ENCODE measurements around the gene BAIAP2.
"Not testable (repeated sequence)": the region's sequence is repeated elsewhere in the genome, so short reads cannot be mapped to it uniquely, and the experiment has no call there.

BAIAP2 gene

GRCh38 chr17:81073967-81074839, 39.3 kb downstream of the BAIAP2 start:
- DNase-seq, result no peak

GRCh38 chr17:81074875-81075274, 39.9 kb downstream of the BAIAP2 start:
- no peak for DNase-seq

GRCh38 chr17:81075307-81075706, 40.4 kb downstream of the BAIAP2 start:
- no peak for DNase-seq

- no peak for DNase-seq
Observed at GRCh38 chr17:81076141-81076679, 41.3 kb downstream of the BAIAP2 start.

GRCh38 chr17:81078026-81078913, 43.3 kb downstream of the BAIAP2 start:
- not testable (repeated sequence) for DNase-seq

- no peak for DNase-seq
Observed at GRCh38 chr17:81080019-81080418, 45.1 kb downstream of the BAIAP2 start.

GRCh38 chr17:81081222-81082176, 46.5 kb downstream of the BAIAP2 start:
- DNase-seq, result no peak

- DNase-seq, result no peak
Observed at GRCh38 chr17:81082177-81083073, 47.5 kb downstream of the BAIAP2 start.

GRCh38 chr17:81083125-81083765, 48.3 kb downstream of the BAIAP2 start:
- DNase-seq, result no peak

- no peak for DNase-seq
Observed at GRCh38 chr17:81084680-81085419, 49.9 kb downstream of the BAIAP2 start.

GRCh38 chr17:81085420-81085911, 50.5 kb downstream of the BAIAP2 start:
- no peak for DNase-seq

GRCh38 chr17:81086789-81087551, 52.0 kb downstream of the BAIAP2 start:
- DNase-seq, result peak; percentile 18

GRCh38 chr17:81090361-81091136, 55.6 kb downstream of the BAIAP2 start:
- peak; percentile 52 for DNase-seq

- no peak for DNase-seq
Observed at GRCh38 chr17:81091154-81091553, 56.2 kb downstream of the BAIAP2 start.

GRCh38 chr17:81091774-81092517, 57.0 kb downstream of the BAIAP2 start:
- no peak for DNase-seq

GRCh38 chr17:81092518-81093095, 57.7 kb downstream of the BAIAP2 start:
- no peak for DNase-seq
